ENCODE measurements around the gene PADI3.

PADI3 gene

GRCh38 chr1:17216078-17216477, 32.8 kb upstream of the PADI3 start:
- peaks cover 81% of the 10 kb centered on the region for H3K27me3 ChIP-seq (replicated peaks; ENCODE audit: control insufficient read depth, insufficient read depth, low read length)
- DNase-seq (ENCODE audit: low read depth): no peak
- no peak overlapping the region for H3K4me3 ChIP-seq (ENCODE audit: low read length)
- H3K9me3 ChIP-seq (ENCODE audit: control insufficient read depth, low read length): peaks cover 4% of the 10 kb centered on the region
- peaks cover 12% of the 10 kb centered on the region for H3K4me1 ChIP-seq (ENCODE audit: control insufficient read depth, insufficient read depth, low read length)
- H3K36me3 ChIP-seq (ENCODE audit: control insufficient read depth, insufficient read depth, low read length, severe bottlenecking): no peaks in the 10 kb centered on the region
- no peak overlapping the region for H3K9ac ChIP-seq (ENCODE audit: low read length)

- DNase-seq (ENCODE audit: low read depth): no peak
- no peak overlapping the region for H3K4me3 ChIP-seq (ENCODE audit: low read length)
- peaks cover 88% of the 10 kb centered on the region for H3K27me3 ChIP-seq (replicated peaks; ENCODE audit: control insufficient read depth, insufficient read depth, low read length)
- no peaks in the 10 kb centered on the region for H3K36me3 ChIP-seq (ENCODE audit: control insufficient read depth, insufficient read depth, low read length, severe bottlenecking)
- H3K9ac ChIP-seq (ENCODE audit: low read length): no peak overlapping the region
- peaks cover 4% of the 10 kb centered on the region for H3K9me3 ChIP-seq (ENCODE audit: control insufficient read depth, low read length)
- H3K4me1 ChIP-seq (ENCODE audit: control insufficient read depth, insufficient read depth, low read length): peaks cover 9% of the 10 kb centered on the region
These were observed 31.3 kb upstream of the PADI3 start for GRCh38 chr1:17217607-17218006.

GRCh38 chr1:17218939-17219338, 30.0 kb upstream of the PADI3 start:
- no peak overlapping the region for H3K4me3 ChIP-seq (ENCODE audit: low read length)
- H3K9ac ChIP-seq (ENCODE audit: low read length): no peak overlapping the region
- peaks cover 4% of the 10 kb centered on the region for H3K9me3 ChIP-seq (ENCODE audit: control insufficient read depth, low read length)
- peaks cover 83% of the 10 kb centered on the region for H3K27me3 ChIP-seq (replicated peaks; ENCODE audit: control insufficient read depth, insufficient read depth, low read length)
- H3K36me3 ChIP-seq (ENCODE audit: control insufficient read depth, insufficient read depth, low read length, severe bottlenecking): no peaks in the 10 kb centered on the region
- no peak for DNase-seq (ENCODE audit: low read depth)
- no peaks in the 10 kb centered on the region for H3K4me1 ChIP-seq (ENCODE audit: control insufficient read depth, insufficient read depth, low read length)

GRCh38 chr1:17220287-17220686, 28.6 kb upstream of the PADI3 start:
- peaks cover 4% of the 10 kb centered on the region for H3K9me3 ChIP-seq (ENCODE audit: control insufficient read depth, low read length)
- H3K4me1 ChIP-seq (ENCODE audit: control insufficient read depth, insufficient read depth, low read length): no peaks in the 10 kb centered on the region
- peaks cover 81% of the 10 kb centered on the region for H3K27me3 ChIP-seq (replicated peaks; ENCODE audit: control insufficient read depth, insufficient read depth, low read length)
- no peaks in the 10 kb centered on the region for H3K36me3 ChIP-seq (ENCODE audit: control insufficient read depth, insufficient read depth, low read length, severe bottlenecking)
- H3K4me3 ChIP-seq (ENCODE audit: low read length): no peak overlapping the region
- H3K9ac ChIP-seq (ENCODE audit: low read length): no peak overlapping the region
- no peak for DNase-seq (ENCODE audit: low read depth)

GRCh38 chr1:17222557-17222956, 26.3 kb upstream of the PADI3 start:
- Histone ChIP-seq H3K36me3 (ENCODE audit: control insufficient read depth, insufficient read depth, low read length, severe bottlenecking) (no peaks in the 10 kb centered on the region), H3K9ac (ENCODE audit: low read length) (no peak overlapping the region)

GRCh38 chr1:17224434-17224833, 24.5 kb upstream of the PADI3 start:
- H3K4me1 ChIP-seq (ENCODE audit: control insufficient read depth, insufficient read depth, low read length): peaks cover 6% of the 10 kb centered on the region
- peaks cover 61% of the 10 kb centered on the region for H3K27me3 ChIP-seq (replicated peaks; ENCODE audit: control insufficient read depth, insufficient read depth, low read length)
- H3K4me3 ChIP-seq (ENCODE audit: low read length): no peak overlapping the region
- H3K9ac ChIP-seq (ENCODE audit: low read length): no peak overlapping the region
- no peak for DNase-seq (ENCODE audit: low read depth)
- no peaks in the 10 kb centered on the region for H3K36me3 ChIP-seq (ENCODE audit: control insufficient read depth, insufficient read depth, low read length, severe bottlenecking)
- H3K9me3 ChIP-seq (ENCODE audit: control insufficient read depth, low read length): no peaks in the 10 kb centered on the region

More at GRCh38 chr1:17222557-17222956, 26.3 kb upstream of the PADI3 start:
- no peaks in the 10 kb centered on the region for H3K4me1 ChIP-seq (ENCODE audit: control insufficient read depth, insufficient read depth, low read length)
- H3K4me3 ChIP-seq (ENCODE audit: low read length): no peak overlapping the region
- H3K27me3 ChIP-seq (replicated peaks; ENCODE audit: control insufficient read depth, insufficient read depth, low read length): peaks cover 73% of the 10 kb centered on the region
- peaks cover 2% of the 10 kb centered on the region for H3K9me3 ChIP-seq (ENCODE audit: control insufficient read depth, low read length)
- DNase-seq (ENCODE audit: low read depth): no peak

GRCh38 chr1:17225140-17225539, 23.8 kb upstream of the PADI3 start:
- Histone ChIP-seq H3K4me3 (ENCODE audit: low read length) (no peak overlapping the region), H3K9ac (ENCODE audit: low read length) (no peak overlapping the region), H3K4me1 (ENCODE audit: control insufficient read depth, insufficient read depth, low read length) (peaks cover 8% of the 10 kb centered on the region), H3K9me3 (ENCODE audit: control insufficient read depth, low read length) (no peaks in the 10 kb centered on the region), H3K36me3 (ENCODE audit: control insufficient read depth, insufficient read depth, low read length, severe bottlenecking) (no peaks in the 10 kb centered on the region), H3K27me3 (replicated peaks; ENCODE audit: control insufficient read depth, insufficient read depth, low read length) (peaks cover 55% of the 10 kb centered on the region)
- DNase-seq (ENCODE audit: low read depth): no peak

- H3K36me3 ChIP-seq (ENCODE audit: control insufficient read depth, insufficient read depth, low read length, severe bottlenecking): no peaks in the 10 kb centered on the region
- no peak overlapping the region for H3K4me3 ChIP-seq (ENCODE audit: low read length)
- H3K9ac ChIP-seq (ENCODE audit: low read length): no peak overlapping the region
These were observed 21.5 kb upstream of the PADI3 start for GRCh38 chr1:17227358-17227915.

GRCh38 chr1:17228619-17229018, 20.3 kb upstream of the PADI3 start:
- H3K9ac ChIP-seq (ENCODE audit: low read length): no peak overlapping the region
- no peak for DNase-seq (ENCODE audit: low read depth)
- peaks cover 23% of the 10 kb centered on the region for H3K4me1 ChIP-seq (ENCODE audit: control insufficient read depth, insufficient read depth, low read length)
- H3K36me3 ChIP-seq (ENCODE audit: control insufficient read depth, insufficient read depth, low read length, severe bottlenecking): no peaks in the 10 kb centered on the region
- peaks cover 25% of the 10 kb centered on the region for H3K27me3 ChIP-seq (replicated peaks; ENCODE audit: control insufficient read depth, insufficient read depth, low read length)
- H3K4me3 ChIP-seq (ENCODE audit: low read length): no peak overlapping the region
- H3K9me3 ChIP-seq (ENCODE audit: control insufficient read depth, low read length): no peaks in the 10 kb centered on the region

More at GRCh38 chr1:17227358-17227915, 21.5 kb upstream of the PADI3 start:
- Histone ChIP-seq H3K4me1 (ENCODE audit: control insufficient read depth, insufficient read depth, low read length) (peaks cover 11% of the 10 kb centered on the region), H3K9me3 (ENCODE audit: control insufficient read depth, low read length) (no peaks in the 10 kb centered on the region), H3K27me3 (replicated peaks; ENCODE audit: control insufficient read depth, insufficient read depth, low read length) (peaks cover 35% of the 10 kb centered on the region)
- no peak for DNase-seq (ENCODE audit: low read depth)

- DNase-seq (ENCODE audit: low read depth): no peak
- no peaks in the 10 kb centered on the region for H3K36me3 ChIP-seq (ENCODE audit: control insufficient read depth, insufficient read depth, low read length, severe bottlenecking)
- peaks cover 27% of the 10 kb centered on the region for H3K4me1 ChIP-seq (ENCODE audit: control insufficient read depth, insufficient read depth, low read length)
- H3K9me3 ChIP-seq (ENCODE audit: control insufficient read depth, low read length): no peaks in the 10 kb centered on the region
- no peak overlapping the region for H3K9ac ChIP-seq (ENCODE audit: low read length)
- peaks cover 22% of the 10 kb centered on the region for H3K27me3 ChIP-seq (replicated peaks; ENCODE audit: control insufficient read depth, insufficient read depth, low read length)
- no peak overlapping the region for H3K4me3 ChIP-seq (ENCODE audit: low read length)
These were observed 19.5 kb upstream of the PADI3 start for GRCh38 chr1:17229379-17229778.

GRCh38 chr1:17230106-17230505, 18.8 kb upstream of the PADI3 start:
- H3K4me3 ChIP-seq (ENCODE audit: low read length): no peak overlapping the region
- no peaks in the 10 kb centered on the region for H3K9me3 ChIP-seq (ENCODE audit: control insufficient read depth, low read length)
- H3K4me1 ChIP-seq (ENCODE audit: control insufficient read depth, insufficient read depth, low read length): peaks cover 27% of the 10 kb centered on the region
- H3K36me3 ChIP-seq (ENCODE audit: control insufficient read depth, insufficient read depth, low read length, severe bottlenecking): no peaks in the 10 kb centered on the region
- DNase-seq (ENCODE audit: low read depth): no peak
- peaks cover 16% of the 10 kb centered on the region for H3K27me3 ChIP-seq (replicated peaks; ENCODE audit: control insufficient read depth, insufficient read depth, low read length)
- H3K9ac ChIP-seq (ENCODE audit: low read length): no peak overlapping the region

GRCh38 chr1:17230671-17231310, 18.1 kb upstream of the PADI3 start:
- H3K9ac ChIP-seq (ENCODE audit: low read length): no peak overlapping the region
- H3K36me3 ChIP-seq (ENCODE audit: control insufficient read depth, insufficient read depth, low read length, severe bottlenecking): no peaks in the 10 kb centered on the region
- no peak for DNase-seq (ENCODE audit: low read depth)
- no peak overlapping the region for H3K4me3 ChIP-seq (ENCODE audit: low read length)
- H3K27me3 ChIP-seq (replicated peaks; ENCODE audit: control insufficient read depth, insufficient read depth, low read length): peaks cover 11% of the 10 kb centered on the region
- H3K4me1 ChIP-seq (ENCODE audit: control insufficient read depth, insufficient read depth, low read length): peaks cover 27% of the 10 kb centered on the region
- H3K9me3 ChIP-seq (ENCODE audit: control insufficient read depth, low read length): no peaks in the 10 kb centered on the region
